ENCODE measurements around the gene ARL4C. TPM values are rescaled to one million over a fixed set of nuclear protein-coding genes. Genes with fewer than 3 reads are reported as not detected.

ARL4C gene
- total RNA-seq, 1 donor from 2014 or later = 29.5 TPM

DNA sequence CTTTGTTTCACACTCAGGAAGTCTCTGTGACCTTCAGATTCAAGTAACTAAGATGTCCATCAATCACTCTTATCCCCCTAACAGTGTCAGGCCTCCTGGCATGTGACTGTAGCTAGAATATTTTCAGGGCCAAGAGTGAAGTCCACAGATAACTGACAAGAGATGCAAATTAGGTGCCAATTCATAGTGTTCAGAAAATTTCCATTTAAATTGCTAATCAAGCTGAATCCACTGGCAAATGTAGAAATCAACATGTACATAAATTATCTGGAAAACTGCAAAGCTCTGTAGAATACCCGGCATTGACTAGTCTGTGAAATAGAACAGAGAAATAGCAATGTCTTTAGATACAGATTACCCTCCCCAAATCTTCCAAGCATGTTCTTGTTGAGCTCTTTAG is 38.6 kb upstream of the ARL4C start:
- Mint-ChIP-seq H3K27me3 (ENCODE audit: low read depth) (no peaks in the 10 kb centered on the region), H3K4me3 (no peak overlapping the region), H3K4me1 (peaks cover 17% of the 10 kb centered on the region), H3K36me3 (ENCODE audit: low read depth) (no peaks in the 10 kb centered on the region), H3K27ac (ENCODE audit: unreplicated experiment) (no peak overlapping the region), H3K9me3 (no peaks in the 10 kb centered on the region)
- TF ChIP-seq, protein P1, sequence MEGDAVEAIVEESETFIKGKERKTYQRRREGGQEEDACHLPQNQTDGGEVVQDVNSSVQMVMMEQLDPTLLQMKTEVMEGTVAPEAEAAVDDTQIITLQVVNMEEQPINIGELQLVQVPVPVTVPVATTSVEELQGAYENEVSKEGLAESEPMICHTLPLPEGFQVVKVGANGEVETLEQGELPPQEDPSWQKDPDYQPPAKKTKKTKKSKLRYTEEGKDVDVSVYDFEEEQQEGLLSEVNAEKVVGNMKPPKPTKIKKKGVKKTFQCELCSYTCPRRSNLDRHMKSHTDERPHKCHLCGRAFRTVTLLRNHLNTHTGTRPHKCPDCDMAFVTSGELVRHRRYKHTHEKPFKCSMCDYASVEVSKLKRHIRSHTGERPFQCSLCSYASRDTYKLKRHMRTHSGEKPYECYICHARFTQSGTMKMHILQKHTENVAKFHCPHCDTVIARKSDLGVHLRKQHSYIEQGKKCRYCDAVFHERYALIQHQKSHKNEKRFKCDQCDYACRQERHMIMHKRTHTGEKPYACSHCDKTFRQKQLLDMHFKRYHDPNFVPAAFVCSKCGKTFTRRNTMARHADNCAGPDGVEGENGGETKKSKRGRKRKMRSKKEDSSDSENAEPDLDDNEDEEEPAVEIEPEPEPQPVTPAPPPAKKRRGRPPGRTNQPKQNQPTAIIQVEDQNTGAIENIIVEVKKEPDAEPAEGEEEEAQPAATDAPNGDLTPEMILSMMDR (conservative IDR thresholded peaks at IDR 0.05) = no peak
- DNase-seq (ENCODE audit: low read depth, low spot score) = no peak

DNA sequence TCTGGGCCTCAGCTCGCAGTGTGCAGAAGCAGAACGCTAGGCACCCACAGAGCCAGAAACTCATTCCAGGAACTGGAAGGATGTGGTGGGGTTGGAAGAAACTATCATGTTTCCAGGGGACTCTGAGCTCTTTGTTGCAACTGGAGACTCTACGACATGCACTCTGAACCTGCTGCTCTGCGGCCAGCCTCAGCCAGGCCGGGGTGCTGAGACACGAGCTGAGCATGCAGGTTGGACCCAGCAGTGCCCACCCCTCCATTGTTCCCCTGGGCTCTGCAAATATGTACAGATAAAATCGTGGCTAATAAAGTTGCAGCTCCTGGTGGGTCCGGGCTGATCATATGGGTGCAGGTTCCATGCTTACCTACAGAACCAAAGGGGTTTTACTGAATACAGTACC is 37.6 kb upstream of the ARL4C start:
- Mint-ChIP-seq H3K36me3 (ENCODE audit: low read depth) (no peaks in the 10 kb centered on the region), H3K9me3 (no peaks in the 10 kb centered on the region), H3K4me1 (peaks cover 17% of the 10 kb centered on the region), H3K27ac (ENCODE audit: unreplicated experiment) (no peak overlapping the region), H3K4me3 (no peak overlapping the region), H3K27me3 (ENCODE audit: low read depth) (no peaks in the 10 kb centered on the region)
- TF ChIP-seq, protein P1 (conservative IDR thresholded peaks at IDR 0.05) = no peak
- DNase-seq (ENCODE audit: low read depth, low spot score) = no peak

DNA sequence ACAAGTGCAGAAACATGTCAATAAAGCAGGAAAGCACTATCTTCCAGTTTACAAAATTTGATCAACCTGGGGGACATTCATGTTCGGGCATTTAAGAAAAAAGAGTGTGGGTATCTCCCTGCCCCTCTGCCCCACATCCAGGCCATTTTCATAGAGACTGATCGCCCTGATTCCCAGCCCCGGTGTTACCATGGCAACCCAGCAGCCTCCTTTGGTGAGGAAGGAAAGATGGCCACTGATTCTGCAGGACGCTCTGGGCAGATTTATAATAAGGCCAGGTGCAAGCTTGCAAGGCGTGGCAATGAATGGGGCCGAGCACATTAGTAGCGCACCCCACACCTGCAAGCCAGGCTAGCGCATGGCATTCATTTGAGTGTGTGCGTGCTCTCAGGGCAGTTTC is 36.7 kb upstream of the ARL4C start:
- no peak overlapping the region for H3K27ac Mint-ChIP-seq (ENCODE audit: unreplicated experiment)
- peaks cover 3% of the 10 kb centered on the region for H3K27me3 Mint-ChIP-seq (ENCODE audit: low read depth)
- TF ChIP-seq, protein P1 (conservative IDR thresholded peaks at IDR 0.05) = no peak
- peaks cover 21% of the 10 kb centered on the region for H3K4me1 Mint-ChIP-seq
- no peaks in the 10 kb centered on the region for H3K9me3 Mint-ChIP-seq
- no peak overlapping the region for H3K4me3 Mint-ChIP-seq
- DNase-seq (ENCODE audit: low read depth, low spot score) = peak; percentile 29
- H3K36me3 Mint-ChIP-seq (ENCODE audit: low read depth) = no peaks in the 10 kb centered on the region

DNA sequence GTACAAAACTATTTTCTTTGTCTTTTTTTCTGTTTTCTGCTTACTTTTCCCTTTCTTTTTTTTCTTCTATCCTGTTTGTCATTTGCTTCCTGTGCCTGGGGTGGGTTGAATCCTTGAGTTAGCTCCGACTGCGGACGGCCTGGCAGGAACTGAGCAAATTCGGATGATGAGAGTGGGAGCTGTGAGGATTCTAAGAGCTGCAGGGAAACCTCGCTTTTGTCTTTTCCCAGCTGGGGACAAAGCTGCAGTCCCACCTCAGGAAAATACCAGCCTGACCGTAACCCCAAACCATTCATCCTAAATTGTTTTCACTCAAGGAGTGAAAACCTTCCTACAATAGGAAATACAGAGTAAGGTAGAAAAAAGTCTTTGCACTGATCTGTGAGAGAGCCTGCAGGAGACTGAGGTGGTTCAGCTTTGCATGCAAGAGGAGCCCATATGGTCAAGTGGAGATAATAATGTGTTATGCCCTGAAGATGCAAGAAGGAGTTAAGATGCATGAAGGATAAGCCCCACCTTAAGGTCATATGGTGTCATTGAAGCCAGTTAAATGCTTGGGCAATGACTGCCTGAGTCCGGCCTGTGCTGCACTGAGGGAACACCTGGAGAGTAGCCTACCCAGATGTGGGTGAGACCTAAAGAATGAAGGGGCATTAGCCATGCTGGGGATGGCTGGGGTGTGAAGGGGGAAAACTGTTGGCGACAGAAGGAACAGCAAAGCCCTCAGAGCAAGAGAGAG is 31.7 kb upstream of the ARL4C start:
- peaks cover 7% of the 10 kb centered on the region for H3K27me3 Mint-ChIP-seq (ENCODE audit: low read depth)
- H3K9me3 Mint-ChIP-seq = no peaks in the 10 kb centered on the region
- H3K4me1 Mint-ChIP-seq = peaks cover 13% of the 10 kb centered on the region
- TF ChIP-seq, protein P1 (conservative IDR thresholded peaks at IDR 0.05) = no peak
- no peak overlapping the region for H3K4me3 Mint-ChIP-seq
- no peaks in the 10 kb centered on the region for H3K36me3 Mint-ChIP-seq (ENCODE audit: low read depth)
- H3K27ac Mint-ChIP-seq (ENCODE audit: unreplicated experiment) = no peak overlapping the region
- no peak for DNase-seq (ENCODE audit: low read depth, low spot score)

GRCh38 chr2:234526711-234527110 is 29.8 kb upstream of the ARL4C start:
- TF ChIP-seq, protein P1 (conservative IDR thresholded peaks at IDR 0.05) = no peak
- peaks cover 7% of the 10 kb centered on the region for H3K27me3 Mint-ChIP-seq (ENCODE audit: low read depth)
- peaks cover 8% of the 10 kb centered on the region for H3K4me1 Mint-ChIP-seq
- no peak overlapping the region for H3K4me3 Mint-ChIP-seq
- H3K27ac Mint-ChIP-seq (ENCODE audit: unreplicated experiment) = no peak overlapping the region
- no peaks in the 10 kb centered on the region for H3K9me3 Mint-ChIP-seq
- no peak for DNase-seq (ENCODE audit: low read depth, low spot score)
- no peaks in the 10 kb centered on the region for H3K36me3 Mint-ChIP-seq (ENCODE audit: low read depth)

Data from neural crest cell (in vitro differentiated cells).